ENCODE measurements around the gene SYT17.

Gene SYT17

DNA sequence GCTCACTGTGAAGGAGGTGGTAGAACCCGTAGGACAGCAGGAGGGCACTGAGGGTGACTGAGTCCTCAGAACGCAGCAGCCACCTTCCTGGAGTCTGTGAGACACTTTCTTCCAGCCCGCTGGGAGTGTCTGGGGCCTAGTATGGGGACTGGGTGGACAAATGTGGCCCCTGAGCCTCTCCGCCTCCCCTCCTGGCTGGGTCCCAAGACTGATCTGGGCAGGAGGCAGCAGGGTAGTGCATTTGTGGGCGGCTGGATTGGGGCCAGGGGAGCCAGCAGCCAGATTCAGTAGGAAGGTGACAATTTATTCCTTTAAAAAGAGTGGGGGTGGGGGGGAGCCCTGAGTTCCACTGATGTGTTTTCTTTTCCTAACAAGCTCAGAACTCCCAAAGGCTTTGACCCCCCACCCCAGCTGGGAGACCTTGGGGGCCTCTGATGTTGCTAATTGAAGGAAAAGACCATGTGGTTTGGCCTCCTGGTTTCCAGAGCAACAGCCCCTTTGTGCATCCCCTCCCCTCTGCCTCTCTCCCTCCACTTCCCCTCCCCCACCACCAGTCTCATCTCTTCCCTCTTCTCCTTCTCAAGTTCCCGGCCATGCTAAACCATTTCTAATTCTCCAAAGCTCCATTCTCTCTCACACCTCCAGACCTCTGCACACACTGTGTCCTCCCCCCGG lies 121.9 kb downstream of the SYT17 start:
- in situ Hi-C loops (cut with MboI; ENCODE audit: low sequenced_read_pairs), result no loop called here

DNA sequence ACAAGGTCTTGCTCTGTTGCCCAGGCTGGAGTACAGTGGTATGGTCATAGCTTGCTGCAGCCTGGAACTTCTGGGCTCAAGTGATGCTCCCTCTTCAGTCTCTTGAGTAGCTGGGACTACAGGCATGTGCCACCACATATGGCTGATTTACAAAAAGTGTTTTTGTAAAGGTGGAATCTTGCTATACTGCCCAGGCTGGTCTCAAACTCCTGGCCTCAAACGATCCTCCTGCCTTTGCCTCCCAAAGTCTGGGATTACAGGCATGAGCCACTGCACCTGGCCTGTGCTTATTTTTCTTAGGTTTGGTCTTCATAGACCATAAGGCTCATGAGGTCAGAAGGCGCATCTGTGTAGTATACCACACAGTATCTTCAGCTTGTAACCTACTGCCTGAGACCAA lies 122.8 kb downstream of the SYT17 start:
- in situ Hi-C loops (cut with MboI; ENCODE audit: low sequenced_read_pairs), result no loop called here

- in situ Hi-C loops (cut with MboI; ENCODE audit: low sequenced_read_pairs), result no loop called here
Observed at GRCh38 chr16:19291475-19291874, 123.4 kb downstream of the SYT17 start.

DNA sequence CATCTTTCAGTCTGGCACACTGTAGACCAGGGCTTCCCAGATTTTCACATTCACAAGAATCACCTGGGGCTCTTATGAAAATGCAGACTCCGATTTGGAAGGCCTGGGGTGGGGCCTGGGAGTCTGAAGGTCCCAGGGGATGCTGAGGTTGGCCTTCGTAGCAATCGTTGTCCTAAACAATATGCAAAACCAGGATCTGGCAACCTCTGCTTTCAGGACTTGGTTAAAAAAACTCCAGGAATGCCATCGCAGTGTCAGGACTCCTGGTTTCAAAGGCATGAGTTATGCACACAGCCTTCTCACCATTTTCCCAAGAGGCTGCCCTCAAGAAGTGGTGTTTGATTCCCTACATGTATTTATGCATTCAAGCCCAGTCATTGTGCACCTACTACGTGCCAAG lies 124.1 kb downstream of the SYT17 start:
- in situ Hi-C loops (cut with MboI; ENCODE audit: low sequenced_read_pairs), result no loop called here

DNA sequence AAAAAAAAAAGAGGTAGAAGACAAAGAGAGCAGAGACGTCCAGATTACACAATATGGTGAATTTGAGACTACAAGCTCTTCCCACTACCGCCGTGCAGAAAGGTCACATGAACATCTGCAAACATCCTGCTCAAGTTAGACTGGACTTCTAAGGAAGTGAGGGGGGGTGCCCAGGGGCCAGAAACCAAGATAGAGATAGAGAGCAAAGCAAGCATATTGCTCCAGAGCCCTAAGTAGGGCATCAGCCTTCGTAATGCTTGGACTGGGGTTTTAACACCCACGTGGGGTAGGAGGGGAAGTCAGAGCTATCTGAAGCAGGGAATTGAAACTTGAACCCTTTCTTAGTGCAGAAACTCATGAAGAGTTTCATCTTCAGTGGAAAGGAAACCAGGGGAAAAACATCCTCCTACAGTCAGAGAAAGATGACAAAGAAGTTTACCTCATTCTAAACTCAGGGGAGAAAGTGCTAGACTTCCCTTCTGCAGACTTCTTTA lies 126.2 kb downstream of the SYT17 start:
- in situ Hi-C loops (cut with MboI; ENCODE audit: low sequenced_read_pairs), result no loop called here

DNA sequence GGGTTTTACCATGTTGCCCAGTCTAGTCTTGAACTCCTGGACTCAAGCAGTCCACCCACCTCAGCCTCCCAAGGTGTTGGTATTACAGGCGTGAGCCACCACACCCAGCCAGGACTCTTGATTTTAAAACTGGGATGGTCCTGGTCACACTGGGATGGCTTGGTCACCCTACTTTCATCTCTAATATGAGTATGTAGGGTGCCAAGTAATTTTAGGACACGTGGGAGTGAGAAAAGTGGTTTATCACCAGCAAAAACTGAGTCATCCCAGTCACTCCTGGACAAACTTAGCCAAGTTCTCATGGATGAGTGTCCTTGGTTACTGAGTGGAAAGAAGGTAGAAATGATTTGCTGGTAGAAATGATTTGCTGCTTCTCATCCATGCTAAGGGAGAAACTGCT lies 127.4 kb downstream of the SYT17 start:
- in situ Hi-C loops (cut with MboI; ENCODE audit: low sequenced_read_pairs), result no loop called here

GRCh38 chr16:19297454-19297853 lies 129.4 kb downstream of the SYT17 start:
- in situ Hi-C loops (cut with MboI; ENCODE audit: low sequenced_read_pairs), result no loop called here

DNA sequence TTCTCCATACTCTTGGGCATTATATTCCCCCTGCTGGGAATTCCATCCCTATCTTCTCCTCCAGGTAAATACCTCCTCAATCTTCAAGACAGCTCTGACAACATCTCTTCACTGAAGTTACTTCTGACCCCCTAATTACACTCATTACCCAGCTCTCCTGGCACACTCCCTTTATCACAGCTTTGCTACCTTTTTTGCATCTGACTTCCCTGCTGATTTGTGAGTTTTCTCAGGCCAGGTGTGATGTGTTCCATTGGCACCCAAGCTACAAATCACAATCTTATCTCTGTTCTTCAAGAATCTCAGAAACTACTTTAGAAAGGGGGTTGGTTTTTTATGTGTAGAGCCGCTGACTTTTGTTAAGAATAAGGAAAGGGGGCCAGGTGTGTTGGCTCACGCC lies 131.5 kb downstream of the SYT17 start:
- in situ Hi-C loops (cut with MboI; ENCODE audit: low sequenced_read_pairs), result no loop called here

GRCh38 chr16:19301931-19302330 lies 133.9 kb downstream of the SYT17 start:
- in situ Hi-C loops (cut with MboI; ENCODE audit: low sequenced_read_pairs), result no loop called here

GRCh38 chr16:19304750-19305149 lies 136.7 kb downstream of the SYT17 start:
- in situ Hi-C loops (cut with MboI; ENCODE audit: low sequenced_read_pairs), result no loop called here

DNA sequence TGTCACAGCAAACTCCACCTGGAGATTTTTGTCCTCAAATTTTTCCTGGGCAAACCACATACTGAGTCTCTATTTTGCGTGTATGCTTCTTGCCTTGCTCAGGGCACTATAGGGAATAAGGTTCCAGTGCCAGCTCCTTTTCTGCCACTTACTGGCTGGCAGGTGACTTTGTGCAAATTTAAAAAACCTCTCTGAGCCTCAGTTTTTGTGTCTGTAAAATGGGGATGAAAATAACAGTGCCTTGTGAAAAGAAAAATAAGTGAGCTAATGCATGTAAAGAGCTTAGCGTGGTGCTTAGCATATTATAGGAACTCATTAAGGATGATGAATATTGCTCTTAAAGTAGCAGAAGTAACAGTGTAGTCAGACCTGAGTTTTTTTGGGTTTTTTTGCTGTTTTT lies 137.4 kb downstream of the SYT17 start:
- in situ Hi-C loops (cut with MboI; ENCODE audit: low sequenced_read_pairs), result no loop called here

DNA sequence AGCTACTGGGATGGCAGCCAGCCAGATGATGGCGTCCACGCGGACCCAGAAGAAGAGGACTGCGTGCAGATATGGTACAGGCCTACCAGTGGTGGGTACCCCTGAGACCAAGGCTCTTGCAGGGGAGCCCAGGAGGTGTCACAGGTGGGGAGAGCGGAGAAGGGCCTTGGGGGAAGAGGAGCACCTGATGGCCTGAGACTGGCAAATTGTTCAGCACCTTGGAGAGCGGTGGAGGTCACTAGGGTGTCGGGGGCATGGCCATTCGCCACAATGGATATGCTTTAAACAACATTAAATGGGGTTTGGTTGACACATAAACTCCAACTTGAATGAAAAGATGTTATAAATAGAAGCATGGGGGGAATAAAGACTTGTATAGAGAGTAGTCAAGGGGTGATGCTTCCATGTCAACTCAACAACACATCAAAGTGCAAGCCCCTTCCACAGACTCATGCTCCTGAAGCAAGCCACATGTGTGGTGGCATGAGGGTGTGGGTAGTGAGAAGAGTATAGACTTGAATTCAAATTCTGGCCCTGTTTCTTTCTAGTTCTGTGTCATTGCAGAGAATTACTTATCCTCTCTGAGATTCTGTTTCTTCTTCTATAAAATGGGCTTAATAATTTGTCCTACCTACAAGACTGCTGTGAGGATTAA lies 139.7 kb downstream of the SYT17 start:
- in situ Hi-C loops (cut with MboI; ENCODE audit: low sequenced_read_pairs), result no loop called here

GRCh38 chr16:19308392-19308791 lies 140.4 kb downstream of the SYT17 start:
- in situ Hi-C loops (cut with MboI; ENCODE audit: low sequenced_read_pairs), result no loop called here

DNA sequence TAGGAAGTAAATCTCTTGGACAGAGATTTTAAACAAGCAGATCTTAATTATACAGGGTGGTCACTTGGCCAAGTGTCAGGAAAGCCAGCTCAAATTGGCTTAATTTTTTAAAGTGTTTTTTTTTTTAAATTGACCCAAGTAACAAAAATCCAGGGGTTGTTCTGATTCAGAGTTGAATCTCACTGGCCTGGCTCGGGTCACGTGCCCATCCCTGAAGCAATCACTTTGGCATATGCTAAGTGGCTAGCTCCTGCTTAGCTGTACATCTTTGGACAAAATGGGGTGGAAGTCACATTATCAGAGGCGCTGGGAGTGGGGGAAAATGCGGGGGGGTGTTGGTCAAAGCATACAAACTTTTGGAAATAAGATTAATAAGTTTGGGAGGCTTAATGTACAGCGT lies 141.1 kb downstream of the SYT17 start:
- in situ Hi-C loops (cut with MboI; ENCODE audit: low sequenced_read_pairs), result no loop called here

GRCh38 chr16:19314718-19315425 lies 146.8 kb downstream of the SYT17 start:
- in situ Hi-C loops (cut with MboI; ENCODE audit: low sequenced_read_pairs), result no loop called here

GRCh38 chr16:19315889-19316433 lies 147.9 kb downstream of the SYT17 start:
- in situ Hi-C loops (cut with MboI; ENCODE audit: low sequenced_read_pairs), result no loop called here

DNA sequence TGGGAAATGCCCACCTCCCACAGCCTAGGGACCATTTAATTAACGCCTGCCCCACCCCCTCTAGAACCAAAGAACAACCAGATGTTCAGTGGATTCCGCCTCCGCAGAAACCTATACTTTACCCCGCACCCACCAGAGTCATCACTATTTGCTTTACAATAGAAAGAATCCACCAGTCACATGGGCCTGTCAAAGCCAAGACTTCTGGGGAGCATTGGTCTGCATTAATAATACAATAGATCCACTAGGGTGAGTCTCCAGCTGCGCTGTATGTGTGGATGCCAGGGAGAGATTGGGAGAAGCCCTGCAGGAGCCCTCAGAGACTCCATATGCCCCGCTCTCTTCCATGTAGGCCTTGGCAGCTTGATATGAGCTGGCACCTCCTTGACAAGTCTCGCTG lies 148.8 kb downstream of the SYT17 start:
- in situ Hi-C loops (cut with MboI; ENCODE audit: low sequenced_read_pairs), result no loop called here
